Progenitor cell of endocrine pancreas (in vitro differentiated cells): ENCODE results near the gene JPH4. TPM values are rescaled to one million over a fixed set of nuclear protein-coding genes. Genes with fewer than 3 reads are reported as not detected.

ENCODE experiments used
- DNase-seq: peaks from one replicate; pipeline ENCODE4 v3.0.0; 2021; ENCODE audit warnings: low spot score; ENCODE audit not compliant: unreplicated experiment
- H3K27ac Mint-ChIP-seq: 2 replicates; pipeline ENCODE4 v1.8.0; 2021; ENCODE audit warnings: mild to moderate bottlenecking, moderate library complexity, mixed read lengths
- H3K27me3 Mint-ChIP-seq: 2 replicates; pipeline ENCODE4 v1.8.0; 2021; ENCODE audit warnings: mixed read lengths
- H3K36me3 Mint-ChIP-seq: 2 replicates; pipeline ENCODE4 v1.8.0; 2022; ENCODE audit warnings: mixed read lengths; ENCODE audit not compliant: insufficient read depth
- H3K4me1 Mint-ChIP-seq: 2 replicates; pipeline ENCODE4 v1.8.0; 2021; ENCODE audit warnings: low read depth, mixed read lengths
- H3K4me3 Mint-ChIP-seq: 2 replicates; pipeline ENCODE4 v1.8.0; 2021; ENCODE audit warnings: low read depth, mild to moderate bottlenecking, moderate library complexity, mixed read lengths
- H3K9me3 Mint-ChIP-seq: 2 replicates; pipeline ENCODE4 v1.8.0; 2021; ENCODE audit warnings: low read depth, mixed read lengths
- total RNA-seq: library from RNA; stranded (reverse); gene quantifications from 2 replicates; pipeline ENCODE4 v1.2.1, GENCODE V29; 2021
- TF ChIP-seq, protein P1 (sequence below): fragments of 200-600 bp; sonication (generic); IDR thresholded peaks from one replicate; pipeline ENCODE4 v1.5.0; 2021; ENCODE audit warnings: antibody characterized with exemption, mild to moderate bottlenecking; ENCODE audit not compliant: unreplicated experiment

Gene JPH4
- total RNA-seq, 1 donor from 2014 or later = not detected

DNA sequence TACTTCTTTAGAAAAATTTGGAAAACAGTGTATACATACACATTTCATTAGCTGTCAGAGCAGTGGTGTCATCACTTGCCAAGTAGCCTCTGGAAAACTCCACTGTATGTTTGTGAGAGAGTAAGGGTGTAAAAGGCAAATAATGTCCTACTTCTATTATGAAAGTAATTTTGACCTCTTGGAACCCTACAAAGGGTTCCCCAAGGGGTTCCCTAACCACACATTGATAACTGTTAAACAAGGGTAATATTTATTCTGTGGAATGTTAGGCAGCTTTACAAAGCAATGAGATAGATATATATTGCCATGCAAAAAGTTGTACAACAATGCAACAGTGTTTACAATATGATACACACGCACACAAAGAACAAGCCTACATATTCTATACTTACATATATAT lies 38.9 kb upstream of the JPH4 start:
- H3K9me3 Mint-ChIP-seq = peaks cover 3% of the 10 kb centered on the region
- H3K36me3 Mint-ChIP-seq = no peaks in the 10 kb centered on the region
- TF ChIP-seq, protein P1, sequence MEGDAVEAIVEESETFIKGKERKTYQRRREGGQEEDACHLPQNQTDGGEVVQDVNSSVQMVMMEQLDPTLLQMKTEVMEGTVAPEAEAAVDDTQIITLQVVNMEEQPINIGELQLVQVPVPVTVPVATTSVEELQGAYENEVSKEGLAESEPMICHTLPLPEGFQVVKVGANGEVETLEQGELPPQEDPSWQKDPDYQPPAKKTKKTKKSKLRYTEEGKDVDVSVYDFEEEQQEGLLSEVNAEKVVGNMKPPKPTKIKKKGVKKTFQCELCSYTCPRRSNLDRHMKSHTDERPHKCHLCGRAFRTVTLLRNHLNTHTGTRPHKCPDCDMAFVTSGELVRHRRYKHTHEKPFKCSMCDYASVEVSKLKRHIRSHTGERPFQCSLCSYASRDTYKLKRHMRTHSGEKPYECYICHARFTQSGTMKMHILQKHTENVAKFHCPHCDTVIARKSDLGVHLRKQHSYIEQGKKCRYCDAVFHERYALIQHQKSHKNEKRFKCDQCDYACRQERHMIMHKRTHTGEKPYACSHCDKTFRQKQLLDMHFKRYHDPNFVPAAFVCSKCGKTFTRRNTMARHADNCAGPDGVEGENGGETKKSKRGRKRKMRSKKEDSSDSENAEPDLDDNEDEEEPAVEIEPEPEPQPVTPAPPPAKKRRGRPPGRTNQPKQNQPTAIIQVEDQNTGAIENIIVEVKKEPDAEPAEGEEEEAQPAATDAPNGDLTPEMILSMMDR = no peak
- DNase-seq = no peak
- peaks cover 29% of the 10 kb centered on the region for H3K27me3 Mint-ChIP-seq
- peaks cover 20% of the 10 kb centered on the region for H3K4me1 Mint-ChIP-seq
- H3K4me3 Mint-ChIP-seq = no peak overlapping the region
- H3K27ac Mint-ChIP-seq = no peak overlapping the region

- TF ChIP-seq, protein P1 = no peak
- Mint-ChIP-seq H3K4me3 (no peak overlapping the region), H3K4me1 (peaks cover 30% of the 10 kb centered on the region), H3K27me3 (peaks cover 32% of the 10 kb centered on the region), H3K27ac (no peak overlapping the region), H3K36me3 (no peaks in the 10 kb centered on the region), H3K9me3 (no peaks in the 10 kb centered on the region)
- no peak for DNase-seq
Observed at GRCh38 chr14:23615856-23616255, 37.3 kb upstream of the JPH4 start.

GRCh38 chr14:23614395-23614828 lies 35.8 kb upstream of the JPH4 start:
- TF ChIP-seq, protein P1 = no peak
- no peak for DNase-seq
- no peak overlapping the region for H3K4me3 Mint-ChIP-seq
- H3K9me3 Mint-ChIP-seq = peaks cover 5% of the 10 kb centered on the region
- peak overlapping the region; percentile 82 for H3K27ac Mint-ChIP-seq
- H3K27me3 Mint-ChIP-seq = peaks cover 31% of the 10 kb centered on the region
- peaks cover 30% of the 10 kb centered on the region for H3K4me1 Mint-ChIP-seq
- H3K36me3 Mint-ChIP-seq = no peaks in the 10 kb centered on the region

DNA sequence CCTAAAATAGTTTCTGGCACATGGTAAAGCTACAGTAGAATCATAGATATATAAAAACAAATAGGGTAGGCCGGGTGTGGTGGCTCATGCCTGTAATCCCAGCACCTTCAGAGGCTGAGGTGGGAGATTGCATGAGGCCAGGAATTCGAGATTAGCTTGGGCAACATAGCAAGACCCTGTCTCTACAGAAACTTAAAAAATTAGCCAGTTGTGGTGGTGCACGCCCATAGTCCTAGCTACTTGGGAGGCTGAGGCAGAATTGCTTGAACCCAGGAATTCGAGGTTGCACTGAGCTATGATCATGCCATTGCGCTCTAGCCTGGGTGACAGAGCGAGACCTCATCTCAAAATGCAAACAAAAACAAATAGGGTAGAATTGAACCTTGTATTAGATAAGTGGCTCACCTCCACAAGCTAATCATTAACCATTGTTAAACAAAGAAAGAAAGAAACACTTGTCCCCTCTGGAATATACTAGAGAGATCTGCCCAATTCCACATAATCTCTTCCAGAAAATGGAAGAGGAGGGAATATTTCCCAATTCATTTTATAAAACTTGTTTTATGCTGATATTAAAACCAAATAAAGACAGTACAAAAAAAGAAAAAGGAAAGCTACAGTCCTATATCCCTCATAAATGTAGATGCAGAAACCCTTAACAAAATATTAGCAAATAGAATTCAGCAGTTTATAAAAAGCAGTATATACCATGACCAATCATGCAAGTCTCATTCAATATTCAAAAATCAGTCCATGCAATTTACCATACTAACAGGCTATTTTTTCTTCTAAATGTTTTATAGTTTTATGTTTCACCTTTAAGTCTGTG lies 34.9 kb upstream of the JPH4 start:
- Mint-ChIP-seq H3K4me1 (peaks cover 30% of the 10 kb centered on the region), H3K9me3 (peaks cover 10% of the 10 kb centered on the region), H3K36me3 (no peaks in the 10 kb centered on the region), H3K27me3 (peaks cover 34% of the 10 kb centered on the region), H3K27ac (peak overlapping the region; percentile 82), H3K4me3 (no peak overlapping the region)
- no peak for DNase-seq
- TF ChIP-seq, protein P1 = no peak

GRCh38 chr14:23612802-23613201 lies 34.2 kb upstream of the JPH4 start:
- Mint-ChIP-seq H3K4me1 (peaks cover 30% of the 10 kb centered on the region), H3K27ac (no peak overlapping the region), H3K4me3 (no peak overlapping the region), H3K9me3 (peaks cover 10% of the 10 kb centered on the region), H3K36me3 (no peaks in the 10 kb centered on the region), H3K27me3 (peaks cover 34% of the 10 kb centered on the region)
- DNase-seq = no peak
- TF ChIP-seq, protein P1 = no peak
